Measurements from ENCODE around the gene VSTM4.

VSTM4 gene

DNA sequence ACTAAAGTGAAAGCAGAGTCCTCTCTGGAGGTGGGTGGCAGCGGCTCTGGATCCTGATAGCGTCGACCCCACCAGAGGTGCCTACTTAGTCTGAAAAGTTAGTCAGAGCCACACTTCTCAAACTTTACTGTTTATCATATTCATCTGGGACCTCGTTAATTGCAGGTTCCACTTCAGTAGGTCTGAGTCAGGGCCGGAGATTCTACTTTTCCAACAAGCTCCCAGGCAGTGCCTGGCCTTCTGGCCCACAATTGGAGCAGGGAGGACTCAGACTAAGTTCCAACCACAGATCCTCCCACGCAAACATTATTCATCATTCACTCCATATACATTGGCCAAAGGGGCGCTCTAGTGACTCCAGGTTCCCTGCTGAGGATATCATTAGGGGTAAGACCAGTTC lies 78.1 kb downstream of the VSTM4 start:
- no peak for DNase-seq

DNA sequence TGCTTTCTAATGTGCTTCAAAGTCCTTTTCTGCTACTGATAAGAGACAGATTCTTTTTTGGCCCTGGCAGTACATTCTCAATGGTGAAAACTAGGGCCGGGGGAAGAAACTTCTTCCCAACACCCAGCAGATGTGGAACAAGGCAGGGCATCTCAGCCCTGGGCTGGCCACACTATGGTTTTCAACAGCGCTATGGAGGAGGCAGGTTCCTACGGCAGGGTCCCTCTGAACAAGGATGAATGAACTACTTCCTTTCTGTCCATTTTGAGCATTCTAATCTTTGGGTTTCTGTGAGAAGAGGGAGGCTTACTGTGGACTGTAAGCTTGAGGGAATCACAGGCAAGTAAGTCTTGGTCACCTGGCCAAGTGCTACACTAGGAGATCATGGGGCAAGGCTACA lies 78.7 kb downstream of the VSTM4 start:
- no peak for DNase-seq

DNA sequence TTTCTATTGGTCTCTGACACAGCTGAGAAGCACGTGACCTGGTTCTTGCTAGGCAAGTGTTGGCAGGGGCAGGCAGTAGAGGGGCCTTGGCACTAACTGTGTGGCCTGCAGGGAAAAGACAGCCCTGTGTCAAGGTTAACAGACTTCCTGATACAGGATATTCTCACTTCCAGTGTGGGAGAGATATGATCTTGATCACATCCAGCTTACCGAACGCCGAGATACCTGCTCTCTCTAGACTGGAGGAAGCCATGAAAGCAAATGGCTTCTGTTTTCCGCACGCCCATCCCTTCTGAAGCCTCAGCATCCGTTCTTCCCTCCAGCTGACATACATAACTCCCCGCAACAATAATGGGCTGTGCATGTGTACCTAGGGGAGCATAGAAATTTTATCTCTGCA lies 79.4 kb downstream of the VSTM4 start:
- DNase-seq, result no peak

DNA sequence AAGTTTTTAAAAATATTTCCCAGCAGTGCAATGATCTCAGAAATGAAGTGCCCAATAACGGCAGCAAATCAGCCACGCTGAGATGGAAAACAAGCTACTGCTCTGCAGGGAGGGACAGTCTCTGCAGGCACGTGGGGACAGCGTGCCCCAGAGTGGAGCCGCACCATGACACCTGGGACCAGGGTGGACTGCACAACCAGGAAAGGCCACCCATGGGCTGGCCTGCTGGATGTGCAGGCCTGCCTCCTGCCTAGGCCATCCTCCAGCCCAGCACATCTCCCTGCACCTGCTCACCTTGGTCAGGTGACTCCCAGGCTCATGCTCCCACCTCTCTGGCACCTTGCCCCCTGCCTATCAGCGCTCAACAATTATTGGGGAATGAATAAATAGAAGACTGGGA lies 80.4 kb downstream of the VSTM4 start:
- no peak for DNase-seq

DNA sequence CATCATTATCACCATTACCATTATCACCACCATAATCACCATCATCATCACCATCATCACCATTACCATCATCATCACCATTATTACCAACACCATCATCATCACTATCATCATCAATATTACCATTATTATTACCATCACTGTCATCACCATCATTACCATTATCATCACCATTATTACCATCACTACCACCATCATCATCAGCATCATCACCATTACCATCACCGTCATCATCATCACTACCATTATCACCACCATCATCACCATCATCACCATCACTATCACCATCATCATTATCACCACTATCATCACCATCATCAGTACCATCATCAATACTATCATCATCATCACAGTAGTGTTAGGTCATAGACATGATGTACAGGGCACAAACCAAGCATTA lies 81.4 kb downstream of the VSTM4 start:
- DNase-seq, result no peak

DNA sequence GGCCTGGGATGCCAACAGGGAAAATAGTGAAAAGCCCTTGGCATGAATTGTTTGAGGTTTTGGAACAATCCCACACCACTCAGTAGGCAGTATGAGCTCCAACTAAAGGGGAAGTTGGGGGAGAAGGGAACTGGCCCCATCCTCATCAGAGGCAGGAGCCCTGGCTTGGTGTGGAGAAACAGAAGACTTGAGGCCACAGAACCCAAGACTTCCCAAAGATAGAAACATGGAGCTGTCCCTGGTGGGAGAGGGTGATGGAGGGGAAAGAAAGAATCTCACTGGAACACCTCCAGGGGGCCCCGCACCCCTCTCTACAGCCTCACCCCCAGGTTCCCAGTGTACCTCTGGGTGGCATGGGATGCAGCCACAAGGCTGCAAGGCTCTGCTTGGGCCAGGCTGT lies 85.7 kb downstream of the VSTM4 start:
- no peak for DNase-seq

DNA sequence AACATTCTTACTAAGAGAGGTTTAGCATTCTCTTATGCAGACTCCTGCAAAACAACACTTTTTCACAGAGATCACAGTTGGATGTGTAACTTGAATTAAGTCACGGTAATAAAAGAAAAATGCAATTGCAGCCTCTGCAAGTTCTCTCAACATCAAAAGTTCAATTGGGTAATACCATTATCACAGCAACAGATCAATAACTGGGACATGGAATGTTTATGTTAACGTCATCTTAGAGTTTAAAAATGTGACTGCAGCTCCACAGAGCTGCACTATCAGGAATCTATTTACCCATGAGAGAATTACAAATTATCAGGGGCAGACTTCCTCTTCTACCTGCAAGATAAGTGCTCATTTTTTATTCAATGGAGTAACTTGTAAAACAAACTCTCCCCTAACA lies 86.7 kb downstream of the VSTM4 start:
- DNase-seq, result no peak

DNA sequence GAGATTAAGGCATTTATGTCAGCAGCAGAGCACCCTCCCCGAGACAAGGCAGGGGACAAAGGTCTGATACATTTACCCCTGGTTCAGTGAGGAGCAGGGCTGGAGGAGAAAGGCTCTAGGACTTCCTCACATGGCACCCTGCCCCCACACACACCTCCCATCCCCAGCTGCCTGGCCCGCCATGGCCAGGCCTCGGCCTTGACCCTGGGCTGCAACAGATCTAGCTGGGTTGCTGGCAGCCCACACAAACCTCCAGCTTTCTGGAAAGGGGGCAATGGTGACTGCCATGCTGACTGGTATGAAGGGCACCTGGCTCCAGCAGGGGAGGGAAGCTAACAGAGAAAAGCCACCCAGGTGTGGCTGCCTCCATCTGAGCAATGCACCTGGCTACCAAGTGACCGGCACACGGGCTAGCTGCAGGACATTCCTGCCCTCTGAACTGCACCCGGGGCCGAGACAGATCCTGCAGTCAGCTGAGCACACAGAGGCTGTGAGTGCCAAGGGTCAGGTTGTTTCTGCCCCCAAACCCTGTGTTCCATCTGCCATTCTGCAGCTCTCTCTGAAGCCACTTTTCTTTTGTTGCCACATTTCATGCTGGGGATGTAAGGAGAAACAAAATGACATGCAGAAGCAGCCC lies 89.9 kb downstream of the VSTM4 start:
- no peak for DNase-seq

DNA sequence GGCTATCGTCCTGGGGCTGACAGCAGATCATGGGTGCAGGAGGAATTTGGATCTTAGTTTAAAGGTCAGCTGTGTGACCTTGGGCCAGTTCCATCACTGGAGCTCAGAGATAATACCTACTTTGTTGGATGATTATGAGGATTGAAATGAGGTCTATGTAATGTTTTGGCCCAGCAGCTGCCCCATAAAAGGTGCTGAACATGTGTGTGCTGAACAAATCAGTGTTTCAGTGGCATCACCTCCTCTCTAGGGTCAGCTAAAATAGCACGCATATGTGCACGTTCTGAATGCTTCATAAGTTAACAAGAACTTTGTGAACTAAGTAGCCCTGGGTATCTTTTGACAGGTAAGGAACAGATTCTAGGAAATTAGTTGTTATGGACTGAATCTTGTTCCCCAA lies 90.8 kb downstream of the VSTM4 start:
- DNase-seq, result no peak

DNA sequence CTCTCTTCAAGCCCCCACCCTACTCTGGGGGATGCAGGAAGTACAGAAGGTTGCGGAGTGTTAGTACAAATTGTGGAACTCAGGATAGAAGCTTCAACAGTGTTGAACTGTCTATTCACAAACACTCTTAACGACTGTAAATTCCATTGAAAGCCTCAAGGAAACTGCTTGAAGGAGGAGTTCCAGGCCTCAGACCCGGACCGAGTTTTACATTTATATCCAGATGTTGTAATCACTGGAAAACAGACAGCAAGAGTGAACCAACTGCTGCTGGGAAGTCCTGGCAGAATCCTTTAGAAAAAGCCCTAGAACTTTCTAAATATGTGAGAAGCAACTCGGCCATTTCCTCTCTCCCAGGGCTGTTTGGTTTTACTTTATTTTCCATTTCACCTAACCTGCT lies 91.6 kb downstream of the VSTM4 start:
- DNase-seq, result no peak

DNA sequence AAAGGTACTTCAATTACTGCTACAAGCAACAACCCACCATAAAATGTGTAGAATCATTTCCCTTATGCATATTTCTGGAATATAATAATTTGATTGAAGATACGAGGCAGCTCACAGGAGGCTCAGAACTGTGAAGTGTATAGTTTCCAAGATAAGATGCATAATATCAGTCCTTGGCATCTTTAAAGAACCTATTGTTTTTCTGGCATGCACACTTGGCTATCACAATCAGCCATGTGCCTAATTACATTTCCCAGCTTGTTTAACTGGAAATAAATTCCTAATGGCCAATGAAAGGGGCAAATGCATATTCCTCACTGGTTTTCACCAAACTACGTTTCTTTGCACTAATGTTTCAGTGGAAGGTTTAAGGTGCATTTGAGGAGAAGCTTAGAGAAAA lies 92.3 kb downstream of the VSTM4 start:
- DNase-seq, result no peak

DNA sequence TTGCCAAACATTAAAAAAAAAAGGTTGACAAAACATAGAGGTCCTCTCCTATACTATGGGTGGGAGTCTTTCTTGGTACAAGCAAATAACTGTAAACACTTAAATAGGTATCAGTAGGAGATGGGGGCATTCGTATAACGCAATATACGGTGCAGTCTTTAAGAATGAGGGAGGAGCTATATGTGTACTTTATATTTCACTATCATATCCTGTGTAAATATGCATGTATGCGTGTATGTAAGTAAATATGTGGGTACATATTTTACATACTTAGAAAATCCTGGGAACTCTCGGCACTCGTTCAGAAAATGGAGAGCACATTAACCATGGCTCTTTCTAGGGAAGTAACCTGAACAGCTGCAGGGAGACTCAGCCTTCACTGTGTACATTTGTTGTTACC lies 93.6 kb downstream of the VSTM4 start:
- DNase-seq, result no peak

DNA sequence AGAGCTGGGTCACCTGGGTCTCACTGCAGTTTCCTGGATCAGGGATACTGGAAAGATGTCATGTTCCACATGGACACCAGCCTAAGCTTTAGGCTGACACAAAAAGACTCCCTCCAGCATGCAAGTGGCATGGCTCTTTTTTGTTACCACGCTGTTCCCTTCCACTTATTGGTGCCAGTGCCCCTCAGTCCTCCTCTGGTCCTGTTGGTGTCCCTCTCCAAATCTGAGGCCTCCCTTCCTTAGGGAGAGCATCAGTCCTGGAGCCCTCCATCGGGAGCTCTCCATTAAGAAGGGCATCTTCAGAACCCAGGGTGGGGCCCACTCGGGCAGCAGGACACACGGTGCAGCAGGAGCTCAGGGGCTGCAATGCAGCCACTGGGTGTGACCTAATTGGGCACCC lies 99.6 kb downstream of the VSTM4 start:
- no peak for DNase-seq

DNA sequence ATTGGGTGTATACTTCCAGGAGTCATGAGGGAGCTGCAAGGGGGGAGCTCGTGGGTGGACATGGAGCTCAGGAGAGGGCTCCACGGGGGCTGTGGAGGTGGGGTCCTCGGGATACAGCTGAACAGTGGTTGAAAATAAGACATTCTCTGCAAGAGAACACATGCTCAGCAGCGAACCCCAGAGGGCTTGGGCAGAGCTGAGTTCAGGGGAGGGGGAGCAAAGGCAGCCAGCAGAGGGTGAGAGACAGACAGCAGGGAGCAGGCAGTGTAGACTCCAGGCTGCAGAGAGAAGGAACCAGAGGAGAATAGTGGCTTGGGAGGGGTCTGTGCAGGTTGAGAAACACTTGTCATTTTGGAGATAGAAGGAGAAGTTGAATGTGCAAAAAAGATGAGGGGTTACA lies 102.7 kb downstream of the VSTM4 start:
- DNase-seq, result no peak

DNA sequence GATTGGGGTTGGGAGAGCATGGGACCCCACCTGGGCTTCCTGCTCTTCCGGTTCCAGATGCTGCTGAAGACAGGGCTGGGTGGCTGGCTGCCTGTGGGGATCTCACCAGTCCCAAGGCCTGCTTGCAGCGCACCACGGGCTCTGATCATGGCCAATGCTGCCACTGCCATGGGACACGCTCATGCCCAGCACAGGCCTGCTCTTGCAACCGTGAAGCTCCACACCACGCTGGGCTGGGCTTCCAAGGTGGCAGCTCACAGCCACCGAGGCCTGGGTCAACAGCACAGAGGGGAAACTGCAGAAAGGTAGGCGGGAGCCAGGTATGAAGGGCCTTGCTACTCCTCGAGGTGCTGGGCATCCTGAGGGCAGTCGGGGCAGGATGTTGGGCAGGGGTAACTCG lies 103.6 kb downstream of the VSTM4 start:
- no peak for DNase-seq

DNA sequence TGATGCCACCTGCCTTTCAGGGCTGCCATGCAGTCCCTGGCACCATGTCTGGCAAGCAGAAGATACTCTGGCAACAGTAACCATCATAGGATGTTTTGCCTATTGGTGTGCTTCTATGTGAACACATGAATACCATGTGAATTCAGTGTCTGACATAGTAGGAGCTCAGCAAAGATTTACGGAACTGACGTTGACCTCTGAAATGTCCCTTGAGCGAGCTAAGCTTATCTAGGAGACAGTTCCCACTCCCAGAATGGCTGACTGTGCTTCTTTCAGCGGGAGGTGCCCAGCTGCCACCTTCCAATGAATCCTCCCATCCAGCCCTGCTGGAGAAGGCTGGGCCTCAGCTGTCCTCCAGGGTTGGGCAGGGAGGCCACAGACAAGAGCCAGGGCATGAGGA lies 104.5 kb downstream of the VSTM4 start:
- DNase-seq, result no peak

DNA sequence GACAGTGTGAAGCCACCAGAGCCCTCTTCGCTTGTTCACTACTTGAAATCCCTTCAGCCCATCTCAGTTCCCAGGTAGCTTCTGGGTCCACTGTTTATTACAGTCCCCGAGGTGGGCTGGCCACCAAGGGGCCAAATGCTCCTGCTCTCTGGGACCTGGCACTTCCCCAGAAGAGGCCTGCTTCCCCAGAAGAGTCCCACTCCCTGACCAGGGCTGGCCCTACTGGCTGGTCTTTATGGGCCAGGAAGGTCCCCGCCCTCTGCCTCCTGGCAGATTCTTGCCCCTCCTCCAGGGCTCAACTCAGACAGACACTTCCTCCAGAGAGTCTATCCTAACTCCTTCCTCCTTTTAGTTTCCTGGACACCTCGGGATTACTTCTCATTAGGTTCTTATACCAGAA lies 105.0 kb downstream of the VSTM4 start:
- no peak for DNase-seq

DNA sequence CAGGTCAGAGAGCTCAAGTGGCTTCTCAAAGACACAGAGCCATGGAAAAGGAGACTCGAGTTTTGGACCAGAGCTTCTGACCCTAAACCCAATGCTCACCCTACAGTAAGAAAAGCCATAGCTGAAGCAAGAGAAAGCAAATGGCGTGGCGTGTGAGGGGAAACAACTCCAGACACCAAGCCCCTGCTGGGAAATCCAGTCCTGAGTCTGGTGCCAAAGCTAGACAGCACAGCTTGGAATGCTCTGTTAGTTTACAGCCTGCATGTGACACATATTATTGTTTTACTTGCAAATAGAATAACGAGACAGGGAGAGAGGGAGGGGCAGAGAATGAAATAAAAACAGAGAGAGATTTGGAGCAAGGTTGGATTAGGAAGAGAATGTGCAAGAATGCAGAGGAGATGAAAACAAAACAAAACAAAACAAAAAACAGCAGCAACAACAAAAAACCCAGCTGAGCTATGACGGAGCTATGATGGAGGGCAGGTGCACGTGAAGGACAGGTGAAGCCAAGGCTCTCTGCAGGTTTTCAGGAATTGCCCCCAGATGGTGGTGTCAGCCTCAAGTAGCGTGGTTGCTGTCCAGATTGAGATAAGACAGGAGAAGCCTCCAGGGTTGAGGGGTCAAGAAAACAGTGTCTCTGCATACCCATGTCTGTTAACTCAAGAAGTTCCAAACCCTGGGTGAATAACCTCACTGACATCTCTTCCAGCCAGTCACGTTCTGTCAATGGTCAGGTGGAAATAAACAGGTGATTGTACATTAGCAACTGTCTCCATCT lies 105.9 kb downstream of the VSTM4 start:
- no peak for DNase-seq

DNA sequence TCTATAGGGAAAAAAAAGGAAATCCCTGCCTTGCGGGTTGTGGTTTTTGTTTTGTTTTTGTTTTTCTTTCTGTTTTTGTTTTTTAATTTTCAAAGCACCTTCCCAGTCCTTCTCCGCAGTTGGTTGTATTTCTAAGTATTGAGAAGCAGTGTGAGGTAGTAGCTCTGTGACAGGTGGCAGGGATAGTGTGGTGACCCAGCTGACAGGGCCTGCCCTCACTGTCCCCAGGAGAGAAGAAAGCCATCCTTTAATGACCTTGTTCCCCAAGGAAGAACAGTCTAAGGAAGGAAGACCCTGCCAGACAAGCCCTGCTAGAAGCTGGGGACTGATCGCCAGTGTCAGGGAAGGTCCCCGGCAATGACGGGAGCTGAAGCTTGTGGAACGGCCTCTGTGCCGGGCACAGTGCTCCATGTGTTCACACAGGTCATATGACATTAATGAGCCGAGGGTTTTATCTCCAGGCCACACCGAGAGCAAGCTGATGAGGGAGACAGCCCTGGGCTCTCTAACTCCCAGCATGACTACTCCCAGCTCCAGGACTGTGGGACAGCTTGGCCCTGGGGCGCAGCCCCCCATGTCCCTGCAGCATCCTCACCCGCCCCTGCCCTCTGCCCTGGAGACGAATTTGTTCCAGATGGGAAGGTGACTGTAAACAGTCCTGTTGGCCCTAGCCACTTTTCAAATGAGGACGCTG lies 106.7 kb downstream of the VSTM4 start:
- no peak for DNase-seq

DNA sequence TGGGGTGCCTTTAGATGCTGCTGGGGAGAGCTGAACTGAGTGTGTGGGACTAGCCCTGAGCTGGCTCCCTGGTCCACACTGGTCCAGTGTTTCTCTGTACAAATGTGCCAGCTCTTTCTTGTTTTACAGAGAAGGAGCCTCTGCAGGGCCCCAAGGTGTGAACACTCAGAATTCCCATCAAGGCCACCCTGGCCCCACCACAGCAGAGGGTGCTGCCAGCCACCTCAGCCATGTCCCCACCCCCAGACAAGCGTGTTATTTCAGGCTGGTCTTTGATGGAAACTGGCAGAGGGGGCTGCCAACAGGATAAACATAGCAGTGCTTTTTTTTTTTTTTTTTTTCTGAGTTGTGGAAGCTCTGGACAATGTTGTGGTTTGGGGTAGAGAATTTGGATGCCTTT lies 107.2 kb downstream of the VSTM4 start:
- no peak for DNase-seq

DNA sequence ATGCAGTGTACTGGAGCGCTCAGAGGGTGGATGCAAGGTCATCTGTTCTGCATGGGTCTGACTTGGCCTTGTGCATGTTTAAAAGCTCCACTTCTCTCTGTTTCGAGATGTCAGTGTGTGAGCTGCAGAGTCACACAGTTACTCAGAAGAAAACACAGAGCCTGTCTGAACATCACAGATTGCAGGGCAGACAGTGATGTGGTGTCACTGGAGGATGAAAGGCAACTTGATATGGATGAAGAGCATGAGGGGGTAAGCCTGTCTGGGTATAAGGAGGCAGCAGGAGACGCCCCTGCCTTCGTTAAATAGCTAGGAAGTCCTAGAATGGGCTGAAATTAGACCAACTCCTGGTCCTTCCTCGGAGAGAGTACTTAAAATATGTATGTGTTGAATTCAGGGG lies 108.2 kb downstream of the VSTM4 start:
- DNase-seq, result no peak

DNA sequence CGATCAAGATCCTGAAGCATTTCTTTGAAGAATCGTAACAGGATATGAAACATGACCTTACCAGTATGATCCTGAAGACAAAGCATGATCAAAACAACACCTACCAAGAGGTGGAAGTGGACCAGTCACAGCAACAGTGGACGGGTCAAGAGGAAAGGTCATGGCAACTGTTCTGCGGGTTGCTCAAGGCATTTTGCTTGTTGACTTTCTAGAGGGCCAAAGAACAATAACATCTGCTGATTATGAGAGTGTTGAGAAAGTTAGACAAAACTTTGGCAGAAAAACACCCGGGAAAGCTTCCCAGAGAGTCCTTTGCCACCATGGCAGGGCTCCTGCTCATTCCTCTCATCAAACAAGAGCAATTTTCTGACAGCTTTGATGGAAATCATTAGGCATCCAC lies 110.1 kb downstream of the VSTM4 start:
- no peak for DNase-seq

DNA sequence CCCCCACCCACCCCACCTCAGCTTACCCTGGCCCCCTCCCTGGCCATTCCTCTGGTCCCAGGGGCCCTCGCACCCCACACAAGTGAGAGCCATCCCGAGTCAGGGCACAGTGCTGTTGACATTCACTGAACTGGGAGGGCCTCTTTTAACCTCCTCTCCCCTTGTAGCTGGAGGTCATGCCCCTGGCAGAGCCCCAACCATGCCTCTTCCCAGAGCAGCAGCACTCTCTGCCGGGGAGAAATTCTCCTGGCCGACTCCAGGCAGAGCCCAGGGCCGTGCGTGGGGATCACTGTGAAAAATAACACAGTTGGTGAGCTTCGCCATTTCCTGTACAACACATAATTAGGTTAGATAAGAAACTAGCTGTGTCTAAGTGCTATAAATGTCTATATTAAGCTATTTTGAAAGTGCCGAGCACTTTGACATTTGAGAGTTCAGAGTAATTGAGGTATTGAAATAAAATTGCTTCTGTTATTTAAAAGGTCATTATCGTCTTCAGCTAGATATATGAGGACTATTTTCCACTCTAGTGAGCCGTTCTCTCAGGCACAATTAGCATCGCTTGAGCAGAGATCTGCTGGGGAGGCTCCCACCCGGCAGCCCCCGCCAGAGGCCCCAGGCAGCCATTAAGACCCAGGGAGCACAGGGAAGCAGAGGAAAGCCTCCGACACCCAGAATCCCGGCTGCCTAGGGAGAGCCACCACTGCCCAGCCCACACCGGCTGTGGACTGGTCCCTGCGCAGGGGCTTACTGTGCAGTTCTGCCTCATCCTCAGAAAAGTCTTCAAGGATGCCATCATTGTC lies 113.3 kb downstream of the VSTM4 start:
- no peak for DNase-seq

DNA sequence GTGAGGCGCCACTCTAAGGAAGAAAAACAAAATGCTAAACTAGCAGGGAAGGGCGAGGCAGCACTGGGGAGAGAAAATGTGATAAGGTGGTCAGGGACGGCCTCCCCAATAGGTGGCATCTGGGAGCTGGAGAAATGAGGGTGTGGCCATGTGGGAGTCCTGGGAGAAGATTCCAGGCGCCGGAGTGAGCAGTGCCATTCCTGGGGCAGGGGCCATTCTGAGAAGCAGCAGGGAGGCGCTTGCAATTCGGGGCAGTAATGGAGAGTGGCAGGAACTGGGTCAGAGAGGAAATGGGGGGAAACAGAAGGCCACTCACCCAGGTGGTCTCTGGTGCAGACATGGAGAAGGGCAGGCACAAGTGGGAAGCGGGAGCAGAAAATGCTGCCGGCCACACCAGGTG lies 113.9 kb downstream of the VSTM4 start:
- no peak for DNase-seq

Data from HCEC 1CT (cell line).